ENCODE measurements around the gene ZNF19. TPM values are rescaled to one million over a fixed set of nuclear protein-coding genes. Genes with fewer than 3 reads are reported as not detected.
A peak's percentile ranks its signal among the peaks of the same experiment; 100 is the strongest.

The ZNF19 gene
- total and polyA plus RNA-seq, 11 donors = 0.40 to 2.7 (median 1.7) TPM

- peaks cover 0 to 22% (median 0%) of the 10 kb centered on the region in 9 donors for H3K27me3 ChIP-seq
- peak in 2 of 4 donors; percentile 52 to 55 for ATAC-seq
Observed at GRCh38 chr16:71499775-71500364, 10.7 kb upstream of the ZNF19 start.

GRCh38 chr16:71498031-71498430 is 8.9 kb upstream of the ZNF19 start:
- H3K27ac ChIP-seq = no peak overlapping the region
- ATAC-seq (no peak), DNase-seq (no peak)
- H3K4me1 ChIP-seq = no peaks in the 10 kb centered on the region
- WGBS, 4 donors = 86 to 100% (median 87%) methylated on average over 3 of the region's 3 CpGs
- TF ChIP-seq, protein P1, sequence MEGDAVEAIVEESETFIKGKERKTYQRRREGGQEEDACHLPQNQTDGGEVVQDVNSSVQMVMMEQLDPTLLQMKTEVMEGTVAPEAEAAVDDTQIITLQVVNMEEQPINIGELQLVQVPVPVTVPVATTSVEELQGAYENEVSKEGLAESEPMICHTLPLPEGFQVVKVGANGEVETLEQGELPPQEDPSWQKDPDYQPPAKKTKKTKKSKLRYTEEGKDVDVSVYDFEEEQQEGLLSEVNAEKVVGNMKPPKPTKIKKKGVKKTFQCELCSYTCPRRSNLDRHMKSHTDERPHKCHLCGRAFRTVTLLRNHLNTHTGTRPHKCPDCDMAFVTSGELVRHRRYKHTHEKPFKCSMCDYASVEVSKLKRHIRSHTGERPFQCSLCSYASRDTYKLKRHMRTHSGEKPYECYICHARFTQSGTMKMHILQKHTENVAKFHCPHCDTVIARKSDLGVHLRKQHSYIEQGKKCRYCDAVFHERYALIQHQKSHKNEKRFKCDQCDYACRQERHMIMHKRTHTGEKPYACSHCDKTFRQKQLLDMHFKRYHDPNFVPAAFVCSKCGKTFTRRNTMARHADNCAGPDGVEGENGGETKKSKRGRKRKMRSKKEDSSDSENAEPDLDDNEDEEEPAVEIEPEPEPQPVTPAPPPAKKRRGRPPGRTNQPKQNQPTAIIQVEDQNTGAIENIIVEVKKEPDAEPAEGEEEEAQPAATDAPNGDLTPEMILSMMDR (IDR thresholded peaks at IDR 0.05) = no peak
- no peak for TF ChIP-seq POLR2A (IDR thresholded peaks at IDR 0.05)
- H3K27me3 ChIP-seq = peaks cover 0 to 15% (median 0%) of the 10 kb centered on the region in 9 donors
- H3K9me3 ChIP-seq = no peaks in the 10 kb centered on the region
- intact Hi-C loops (cut with DNase I) = loop anchor here in 4 of 10 donors (2.0 kb wide), 1 partner anchor 85 kb away; no protein-coding TSS in a partner anchor
- no peaks in the 10 kb centered on the region for H3K36me3 ChIP-seq
- no peak overlapping the region for H3K4me3 ChIP-seq

More at GRCh38 chr16:71499775-71500364, 10.7 kb upstream of the ZNF19 start:
- no peaks in the 10 kb centered on the region for H3K4me1 ChIP-seq
- H3K4me3 ChIP-seq = no peak overlapping the region
- WGBS, 4 donors = 0 to 1% (median 1%) methylated on average over 3 of the region's 3 CpGs
- H3K27ac ChIP-seq = no peak overlapping the region
- no peaks in the 10 kb centered on the region for H3K36me3 ChIP-seq
- no peaks in the 10 kb centered on the region for H3K9me3 ChIP-seq
- TF ChIP-seq, protein P1 (IDR thresholded peaks at IDR 0.05) = peak; percentile 37 to 77 (median 66)
- TF ChIP-seq POLR2A (IDR thresholded peaks at IDR 0.05) = no peak
- intact Hi-C loops (cut with DNase I) = loop anchor here (1.0 to 5.0 kb wide), 3 partner anchors 87 to 88 kb away; no protein-coding TSS in a partner anchor
- DNase-seq = peak in 2 of 5 donors; percentile 13 to 22

DNA sequence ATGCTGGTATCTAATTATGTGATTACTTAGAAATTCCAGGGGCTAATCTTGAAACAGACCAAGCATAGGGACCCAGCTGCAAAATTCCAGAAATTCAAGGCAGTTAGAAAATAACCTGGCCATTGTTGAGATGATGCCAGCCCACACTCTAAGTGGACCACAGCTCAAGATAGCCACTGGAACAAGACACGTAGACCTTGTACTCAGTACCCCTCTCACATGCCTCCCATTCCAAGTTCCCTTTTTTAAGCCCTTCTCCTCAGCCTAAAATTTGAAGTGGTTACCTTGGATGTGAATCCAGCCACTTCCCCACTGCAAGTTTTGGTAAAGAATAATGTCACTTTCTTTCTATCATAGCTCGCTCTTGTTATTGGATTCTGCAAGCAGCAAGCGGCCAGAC is 4.1 kb upstream of the ZNF19 start:
- DNase-seq = no peak
- Histone ChIP-seq H3K27me3 (peaks cover 0 to 4% (median 0%) of the 10 kb centered on the region in 9 donors), H3K36me3 (no peaks in the 10 kb centered on the region), H3K4me1 (no peaks in the 10 kb centered on the region), H3K27ac (no peak overlapping the region), H3K4me3 (no peak overlapping the region), H3K9me3 (no peaks in the 10 kb centered on the region)
- ATAC-seq = no peak
- WGBS, 4 donors = 70 to 75% (median 71%) methylated on average over 3 of the region's 3 CpGs
- TF ChIP-seq, protein P1 (IDR thresholded peaks at IDR 0.05) = no peak
- no peak for TF ChIP-seq POLR2A (IDR thresholded peaks at IDR 0.05)
- intact Hi-C loops (cut with DNase I) = no loop called here

- ATAC-seq = no peak
- intact Hi-C loops (cut with DNase I) = no loop called here
- no peak for TF ChIP-seq POLR2A (IDR thresholded peaks at IDR 0.05)
- TF ChIP-seq, protein P1 (IDR thresholded peaks at IDR 0.05) = no peak
- no peak for DNase-seq
- Histone ChIP-seq H3K27ac (no peak overlapping the region), H3K4me3 (no peak overlapping the region), H3K4me1 (no peaks in the 10 kb centered on the region), H3K36me3 (no peaks in the 10 kb centered on the region), H3K27me3 (peaks cover 0 to 4% (median 0%) of the 10 kb centered on the region in 9 donors), H3K9me3 (no peaks in the 10 kb centered on the region)
- 59 to 75% (median 61%) methylated on average over 2 of the region's 2 CpGs for WGBS, 4 donors
Observed at GRCh38 chr16:71492786-71493185, 3.7 kb upstream of the ZNF19 start.
